NCI-H146 treated with DMSO at 0.1 percent for 48 hours (cell line): ENCODE data around the gene CAMSAP3.
"Not testable (repeated sequence)": the region's sequence is repeated elsewhere in the genome, so short reads cannot be mapped to it uniquely, and the experiment has no call there.

Source experiments
- DNase-seq: peaks from one replicate; lab custom pipeline; 2025; ENCODE audit not compliant: unreplicated experiment; lab: John Stamatoyannopoulos, UW

CAMSAP3 gene

GRCh38 chr19:7577422-7577821 is 18.2 kb upstream of the CAMSAP3 start:
- DNase-seq, result not testable (repeated sequence)

- DNase-seq, result no peak
Observed at GRCh38 chr19:7578127-7578526, 17.5 kb upstream of the CAMSAP3 start.

GRCh38 chr19:7579182-7579581 is 16.5 kb upstream of the CAMSAP3 start:
- DNase-seq, result no peak

- DNase-seq, result no peak
Observed at GRCh38 chr19:7582446-7582845, 13.2 kb upstream of the CAMSAP3 start.

- DNase-seq, result no peak
Observed at GRCh38 chr19:7589822-7590221, 5.8 kb upstream of the CAMSAP3 start.

- DNase-seq, result no peak
Observed at GRCh38 chr19:7590256-7590655, 5.4 kb upstream of the CAMSAP3 start.

GRCh38 chr19:7596211-7596937 is 711 bp downstream of the CAMSAP3 start:
- DNase-seq, result no peak

- no peak for DNase-seq
Observed at GRCh38 chr19:7597689-7598088, 2.0 kb downstream of the CAMSAP3 start.

GRCh38 chr19:7598180-7598579 is 2.5 kb downstream of the CAMSAP3 start:
- DNase-seq, result no peak

GRCh38 chr19:7600721-7601120 is 5.1 kb downstream of the CAMSAP3 start:
- DNase-seq, result no peak

- no peak for DNase-seq
Observed at GRCh38 chr19:7602240-7602934, 6.7 kb downstream of the CAMSAP3 start.

GRCh38 chr19:7602935-7603497 is 7.4 kb downstream of the CAMSAP3 start:
- DNase-seq, result no peak

- DNase-seq, result no peak
Observed at GRCh38 chr19:7603919-7604318, 8.3 kb downstream of the CAMSAP3 start.

- no peak for DNase-seq
Observed at GRCh38 chr19:7605490-7606222, 10.0 kb downstream of the CAMSAP3 start.

GRCh38 chr19:7606289-7606688 is 10.6 kb downstream of the CAMSAP3 start:
- DNase-seq, result no peak

- DNase-seq, result no peak
Observed at GRCh38 chr19:7607212-7607873, 11.7 kb downstream of the CAMSAP3 start.

GRCh38 chr19:7607874-7608560 is 12.4 kb downstream of the CAMSAP3 start:
- DNase-seq, result no peak

- no peak for DNase-seq
Observed at GRCh38 chr19:7610491-7611240, 15.0 kb downstream of the CAMSAP3 start.

GRCh38 chr19:7611541-7612279 is 16.0 kb downstream of the CAMSAP3 start:
- DNase-seq, result no peak
